AG04450 (cell line): ENCODE measurements around the gene CMSS1. TPM values are rescaled to one million over a fixed set of nuclear protein-coding genes. Genes with fewer than 3 reads are reported as not detected.
A peak's percentile ranks its signal among the peaks of the same experiment; 100 is the strongest.
"Not testable (repeated sequence)": the region's sequence is repeated elsewhere in the genome, so short reads cannot be mapped to it uniquely, and the experiment has no call there.

Source experiments
- CTCF ChIA-PET: fragments of 300-600, 350-600 bp; formaldehyde crosslinking; extraction: SDS; loops from one replicate; lab custom pipeline; 2022; ENCODE audit warnings: antibody characterized with exemption, inconsistent platforms; lab: Charles Lee
- POLR2A ChIA-PET: fragments of 350-600 bp; formaldehyde crosslinking; extraction: SDS; loops from one replicate; lab custom pipeline; 2021; ENCODE audit warnings: antibody characterized with exemption, inconsistent platforms; lab: Yijun Ruan, JAX
- DNase-seq: peaks from one replicate; pipeline ENCODE4 v3.0.0-alpha.2; 2011; ENCODE audit warnings: low read depth, low spot score
- H3K27ac ChIP-seq: one replicate; pipeline ENCODE4 v1.5.1; 2012; ENCODE audit warnings: low read depth, low read length, control low read depth
- H3K27me3 ChIP-seq: one replicate; pipeline ENCODE4 v1.6.0; 2012; ENCODE audit warnings: low read length; ENCODE audit not compliant: control insufficient read depth, insufficient read depth
- H3K4me3 ChIP-seq: 2 replicates; pipeline ENCODE4 v1.5.1; 2011; ENCODE audit warnings: mild to moderate bottlenecking, low read depth, low read length, control low read depth
- H3K9me3 ChIP-seq: 2 replicates; pipeline ENCODE4 v1.5.1; 2012; ENCODE audit warnings: low read length; ENCODE audit not compliant: control insufficient read depth, insufficient read depth
- polyA plus RNA-seq: library from polyadenylated mRNA; depleted of rRNA; stranded (reverse); fragments of >200 nt; gene quantifications from 2 replicates; pipeline ENCODE4 v1.2.3, GENCODE V29; 2011
- TF ChIP-seq, protein P1 (sequence below): IDR thresholded peaks from 2 replicates; pipeline ENCODE4 v1.5.1; 2011; ENCODE audit warnings: low read depth, low read length, control low read depth, inconsistent platforms

The CMSS1 gene
- polyA plus RNA-seq, 1 experiment = 15.7 TPM

DNA sequence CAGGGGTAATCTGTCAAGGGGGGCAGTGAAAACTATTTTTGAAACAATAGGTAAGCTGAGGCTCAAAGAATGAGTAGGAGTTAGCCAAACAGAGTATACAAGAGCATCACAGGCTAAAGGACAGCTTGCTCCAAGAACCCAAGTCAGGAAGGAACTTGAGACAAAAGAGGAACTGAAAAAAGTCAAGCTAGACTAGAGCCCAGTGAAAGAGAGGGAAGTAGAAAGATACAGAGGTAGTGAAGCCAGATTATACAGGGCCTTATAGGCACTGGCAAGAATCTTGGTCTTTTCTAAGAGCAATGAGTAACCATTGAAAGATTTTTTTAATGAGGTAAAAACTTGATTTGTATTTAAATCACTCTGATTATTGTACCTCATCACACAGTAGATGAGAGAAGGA, 226.7 kb downstream of the CMSS1 start:
- H3K27me3 ChIP-seq = no peaks in the 10 kb centered on the region
- TF ChIP-seq, protein P1, sequence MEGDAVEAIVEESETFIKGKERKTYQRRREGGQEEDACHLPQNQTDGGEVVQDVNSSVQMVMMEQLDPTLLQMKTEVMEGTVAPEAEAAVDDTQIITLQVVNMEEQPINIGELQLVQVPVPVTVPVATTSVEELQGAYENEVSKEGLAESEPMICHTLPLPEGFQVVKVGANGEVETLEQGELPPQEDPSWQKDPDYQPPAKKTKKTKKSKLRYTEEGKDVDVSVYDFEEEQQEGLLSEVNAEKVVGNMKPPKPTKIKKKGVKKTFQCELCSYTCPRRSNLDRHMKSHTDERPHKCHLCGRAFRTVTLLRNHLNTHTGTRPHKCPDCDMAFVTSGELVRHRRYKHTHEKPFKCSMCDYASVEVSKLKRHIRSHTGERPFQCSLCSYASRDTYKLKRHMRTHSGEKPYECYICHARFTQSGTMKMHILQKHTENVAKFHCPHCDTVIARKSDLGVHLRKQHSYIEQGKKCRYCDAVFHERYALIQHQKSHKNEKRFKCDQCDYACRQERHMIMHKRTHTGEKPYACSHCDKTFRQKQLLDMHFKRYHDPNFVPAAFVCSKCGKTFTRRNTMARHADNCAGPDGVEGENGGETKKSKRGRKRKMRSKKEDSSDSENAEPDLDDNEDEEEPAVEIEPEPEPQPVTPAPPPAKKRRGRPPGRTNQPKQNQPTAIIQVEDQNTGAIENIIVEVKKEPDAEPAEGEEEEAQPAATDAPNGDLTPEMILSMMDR = no peak
- H3K27ac ChIP-seq = no peak overlapping the region
- CTCF ChIA-PET = interaction anchor here (0.7 to 4.2 kb wide), 3 partner anchors 25 to 213 kb away, joined by 4 to 19 read pairs (median 8); no protein-coding TSS in a partner anchor
- H3K4me3 ChIP-seq = no peak overlapping the region
- no peak for DNase-seq
- POLR2A ChIA-PET = interaction anchor here (1.9 kb wide), 1 partner anchor 30 kb away, joined by 7 read pairs; no protein-coding TSS in a partner anchor
- H3K9me3 ChIP-seq = no peaks in the 10 kb centered on the region

DNA sequence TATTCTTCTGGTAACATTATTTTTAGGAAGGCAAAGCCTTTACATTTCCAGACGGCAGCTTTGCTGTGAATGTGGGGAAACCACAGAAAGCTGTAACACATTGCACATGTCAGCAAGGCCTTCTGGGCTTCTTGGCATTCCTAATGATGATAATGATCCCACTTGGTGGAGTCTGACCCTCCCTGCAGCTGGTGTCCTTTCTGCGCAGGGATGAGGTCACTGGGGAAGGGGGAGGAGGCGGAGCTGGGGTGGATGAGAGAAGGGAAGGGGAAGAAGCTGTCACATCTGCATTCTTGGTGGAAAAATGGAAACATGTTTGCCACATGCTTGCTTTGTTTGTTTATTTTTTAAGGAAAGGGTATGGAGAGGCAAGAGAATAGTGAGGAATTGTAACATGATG, 228.0 kb downstream of the CMSS1 start:
- Histone ChIP-seq H3K4me3 (no peak overlapping the region), H3K9me3 (no peaks in the 10 kb centered on the region), H3K27me3 (no peaks in the 10 kb centered on the region), H3K27ac (peak overlapping the region; percentile 73)
- peak; percentile 98 for DNase-seq
- ChIA-PET POLR2A (interaction anchor here (0.7 to 1.9 kb wide), 9 partner anchors 13 to 216 kb away, joined by 3 to 9 read pairs (median 3); partner anchors contain the start of gene TBC1D23), CTCF (interaction anchor here (0.6 to 1.8 kb wide), 6 partner anchors 27 to 214 kb away, joined by 3 to 10 read pairs (median 6); no protein-coding TSS in a partner anchor)
- TF ChIP-seq, protein P1 = no peak

DNA sequence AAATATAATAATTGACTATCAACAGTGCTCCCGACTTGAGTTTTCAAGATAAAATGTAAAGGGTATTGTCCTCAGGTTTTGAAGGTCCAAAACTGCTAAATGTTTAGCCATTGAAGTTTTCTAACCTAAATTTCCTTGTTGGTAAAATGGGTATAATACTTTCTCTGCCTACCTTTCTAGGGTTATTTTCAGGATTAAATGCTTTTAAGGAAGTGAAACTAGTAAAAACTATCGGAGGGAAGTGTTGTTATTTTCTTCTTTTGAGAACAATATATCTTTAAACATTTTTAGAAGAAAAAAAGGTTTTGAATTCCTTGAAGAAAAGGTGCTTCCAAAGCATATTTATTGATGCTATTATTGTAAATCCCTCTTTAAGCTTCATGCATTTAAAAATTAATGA, 229.3 kb downstream of the CMSS1 start:
- no peaks in the 10 kb centered on the region for H3K9me3 ChIP-seq
- H3K4me3 ChIP-seq = no peak overlapping the region
- POLR2A ChIA-PET = interaction anchor here (0.6 to 1.7 kb wide), 4 partner anchors 17 to 215 kb away, joined by 3 to 9 read pairs (median 4); no protein-coding TSS in a partner anchor
- H3K27me3 ChIP-seq = no peaks in the 10 kb centered on the region
- TF ChIP-seq, protein P1 = no peak
- CTCF ChIA-PET = interaction anchor here (0.5 to 1.7 kb wide), 4 partner anchors 17 to 215 kb away, joined by 4 to 7 read pairs (median 6); no protein-coding TSS in a partner anchor
- no peak overlapping the region for H3K27ac ChIP-seq
- DNase-seq = no peak

- CTCF ChIA-PET = interaction anchor here (1.1 to 1.7 kb wide), 3 partner anchors 16 to 216 kb away, joined by 3 to 7 read pairs (median 6); no protein-coding TSS in a partner anchor
- DNase-seq = peak; percentile 87
- H3K9me3 ChIP-seq = no peaks in the 10 kb centered on the region
- no peak overlapping the region for H3K4me3 ChIP-seq
- no peaks in the 10 kb centered on the region for H3K27me3 ChIP-seq
- TF ChIP-seq, protein P1 = no peak
- POLR2A ChIA-PET = interaction anchor here (0.6 to 1.6 kb wide), 3 partner anchors 17 to 215 kb away, joined by 3 to 6 read pairs (median 3); no protein-coding TSS in a partner anchor
- H3K27ac ChIP-seq = peak overlapping the region; percentile 68
Measured at GRCh38 chr3:100047455-100048141, 229.9 kb downstream of the CMSS1 start.

DNA sequence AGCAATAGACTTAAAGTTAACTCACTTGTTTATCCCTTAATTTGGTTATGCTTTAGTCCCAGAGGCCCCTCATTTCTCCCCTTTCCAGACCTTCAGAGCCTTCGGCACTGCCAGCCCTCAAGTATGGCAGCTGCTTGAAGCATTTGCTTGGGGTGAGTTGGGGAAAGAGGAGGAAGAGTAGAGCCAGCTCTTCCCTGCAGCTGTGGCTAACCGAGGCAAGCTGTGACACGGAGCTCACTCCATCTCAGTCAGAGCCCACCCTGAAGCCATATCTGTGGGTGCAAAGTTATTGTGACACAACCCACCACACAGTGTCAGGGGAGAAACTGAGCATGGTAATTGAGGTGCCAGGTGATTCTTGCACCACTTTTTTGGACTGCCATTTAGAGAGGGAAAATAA, 230.6 kb downstream of the CMSS1 start:
- Histone ChIP-seq H3K27me3 (no peaks in the 10 kb centered on the region), H3K27ac (no peak overlapping the region), H3K4me3 (no peak overlapping the region), H3K9me3 (no peaks in the 10 kb centered on the region)
- TF ChIP-seq, protein P1 = no peak
- POLR2A ChIA-PET = interaction anchor here (1.3 to 1.6 kb wide), 2 partner anchors 16 to 34 kb away, joined by 3 to 6 read pairs; no protein-coding TSS in a partner anchor
- DNase-seq = no peak
- CTCF ChIA-PET = interaction anchor here (1.1 to 1.7 kb wide), 3 partner anchors 16 to 217 kb away, joined by 3 to 7 read pairs (median 6); no protein-coding TSS in a partner anchor

DNA sequence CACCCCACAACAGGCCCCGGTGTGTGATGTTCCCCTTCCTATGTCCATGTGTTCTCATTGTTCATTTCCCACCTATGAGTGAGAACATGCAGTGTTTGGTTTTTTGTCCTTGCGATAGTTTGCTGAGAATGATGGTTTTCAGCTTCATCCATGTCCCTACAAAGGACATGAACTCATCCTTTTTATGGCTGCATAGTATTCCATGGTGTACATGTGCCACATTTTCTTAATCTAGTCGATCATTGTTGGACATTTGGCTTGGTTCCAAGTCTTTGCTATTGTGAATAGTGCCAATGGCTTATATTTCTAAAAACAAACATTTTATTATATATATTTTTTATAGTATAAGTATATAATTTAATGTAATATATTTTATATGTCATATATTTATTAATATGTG, 233.9 kb downstream of the CMSS1 start:
- H3K27me3 ChIP-seq, DNase-seq, POLR2A ChIA-PET, CTCF ChIA-PET, H3K9me3 ChIP-seq, H3K27ac ChIP-seq, H3K4me3 ChIP-seq: not testable (repeated sequence)
